ENCODE results near the gene RPS6KA6.

RPS6KA6 gene

GRCh38 chrX:84187533-84188319, at the start of gene RPS6KA6:
TSS of gene RPS6KA6 (minus strand) at chrX:84188199. CDS start at chrX:84187899, 300 bp downstream.
- DNase-seq: no peak

DNA sequence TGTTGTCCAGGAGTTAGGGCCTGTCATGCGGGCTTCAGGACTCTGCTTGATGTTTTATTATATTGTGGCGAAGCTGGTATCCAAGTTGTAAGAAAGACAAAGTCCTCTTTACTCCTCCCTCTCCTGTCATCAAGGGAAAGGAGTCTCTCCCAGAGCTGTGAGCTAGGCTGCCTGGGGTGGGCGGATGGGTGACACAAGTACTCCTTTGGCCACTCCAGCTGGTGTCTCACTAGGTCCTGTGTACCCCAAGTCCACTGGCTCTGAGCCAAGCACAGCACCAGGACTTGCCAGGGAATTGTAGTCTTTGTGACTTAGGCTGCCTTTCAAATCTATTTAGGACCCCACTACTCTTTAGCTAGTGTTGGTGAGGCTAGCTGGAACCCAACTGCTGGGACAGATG, 36.7 kb upstream of the RPS6KA6 start:
- DNase-seq: no peak

- no peak for DNase-seq
Observed at GRCh38 chrX:84223261-84223660, 35.3 kb upstream of the RPS6KA6 start.

DNA sequence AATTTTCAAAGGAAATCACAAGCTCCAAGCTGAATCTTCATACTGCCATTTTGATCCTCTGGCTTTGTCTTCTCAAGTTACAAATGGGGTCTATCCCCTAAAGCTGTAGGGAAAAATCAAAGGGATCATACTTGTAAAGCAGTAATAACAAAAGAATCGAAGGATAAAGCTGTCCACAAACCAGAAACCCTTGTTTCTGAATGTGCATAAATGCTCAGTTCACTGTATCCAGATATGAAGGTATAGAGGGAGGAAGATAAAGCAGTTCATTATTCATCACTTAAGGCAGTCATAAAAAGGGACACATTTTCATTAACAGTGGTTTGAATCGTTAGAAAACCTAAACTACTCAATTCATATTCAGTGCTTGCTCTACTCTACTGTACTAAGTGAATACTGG, 33.2 kb upstream of the RPS6KA6 start:
- no peak for DNase-seq

DNA sequence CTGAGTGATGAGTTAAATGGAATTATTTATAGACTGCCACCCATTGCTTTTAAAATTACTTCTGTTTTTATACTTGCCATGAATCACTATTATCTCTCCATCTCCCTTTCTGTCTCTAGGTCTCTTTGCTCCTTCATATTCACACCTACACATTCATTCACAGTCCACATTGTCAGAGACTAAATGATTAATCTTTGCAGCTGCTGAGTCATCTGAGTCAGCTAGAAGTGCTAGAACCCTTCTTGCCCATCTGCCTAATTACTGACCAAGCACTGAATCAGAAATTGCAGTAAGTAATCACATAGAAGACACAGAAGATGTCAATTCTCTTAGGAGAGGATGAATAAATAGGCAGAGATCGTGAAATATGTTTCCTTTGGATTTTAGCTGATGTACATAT, 31.6 kb upstream of the RPS6KA6 start:
- no peak for DNase-seq

DNA sequence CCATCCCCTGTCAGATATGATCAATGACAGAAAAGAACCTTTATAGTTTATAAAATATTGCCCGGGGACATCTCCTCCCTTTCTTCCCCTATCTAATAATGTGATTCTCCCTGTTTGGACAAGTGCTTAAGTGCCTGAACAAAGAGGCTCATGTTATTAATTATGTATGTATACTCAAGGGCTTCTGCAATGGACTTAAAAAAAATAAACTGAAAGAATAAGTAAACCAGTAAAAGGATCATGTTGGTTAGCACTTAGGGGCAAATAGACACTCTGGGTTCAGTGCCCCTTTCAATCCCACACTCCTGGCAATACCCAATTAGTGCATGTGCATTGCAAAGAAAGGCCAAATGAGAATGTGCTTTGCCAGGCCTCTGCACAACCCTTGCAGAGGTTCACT, 30.7 kb upstream of the RPS6KA6 start:
- no peak for DNase-seq

GRCh38 chrX:84216881-84217280, 28.9 kb upstream of the RPS6KA6 start:
- DNase-seq: no peak

GRCh38 chrX:84216406-84216805, 28.4 kb upstream of the RPS6KA6 start:
- DNase-seq: no peak

DNA sequence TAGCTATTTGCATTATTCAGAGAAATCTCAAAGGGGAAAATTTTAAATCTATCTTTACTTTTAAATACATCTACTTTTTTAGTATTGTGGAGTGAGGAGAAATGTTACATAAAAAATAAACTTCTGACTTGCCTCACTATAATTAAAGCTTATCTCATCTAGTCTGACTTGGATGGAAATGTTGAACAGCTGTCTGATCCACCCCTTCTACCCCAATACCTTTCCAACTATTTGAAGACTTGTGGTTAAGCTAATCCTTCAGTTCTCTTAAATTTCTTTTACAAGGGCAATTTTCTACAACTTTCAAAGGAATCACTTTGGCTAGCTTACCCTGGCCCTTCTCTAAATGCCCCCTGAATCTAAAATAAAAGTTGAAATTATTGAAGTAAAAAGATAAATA, 17.3 kb upstream of the RPS6KA6 start:
- no peak for DNase-seq

DNA sequence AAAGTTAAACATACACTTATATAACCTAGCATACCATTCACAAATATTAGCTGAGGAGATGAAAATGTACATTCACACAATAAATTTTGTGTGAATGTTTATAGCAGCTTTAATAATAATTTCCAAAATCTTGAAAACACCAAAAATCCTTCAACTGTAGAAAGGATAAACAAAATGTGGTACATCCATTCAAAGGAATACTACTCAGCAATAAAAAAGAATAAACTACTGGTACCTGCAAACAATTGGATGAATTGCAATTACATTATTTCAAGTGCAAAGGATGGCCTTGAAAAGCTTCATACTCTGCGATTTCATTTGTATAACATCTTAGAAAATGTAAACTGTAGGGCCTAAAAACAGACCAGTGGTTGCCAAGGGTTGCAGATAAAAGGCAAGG, 11.7 kb upstream of the RPS6KA6 start:
- DNase-seq: no peak

DNA sequence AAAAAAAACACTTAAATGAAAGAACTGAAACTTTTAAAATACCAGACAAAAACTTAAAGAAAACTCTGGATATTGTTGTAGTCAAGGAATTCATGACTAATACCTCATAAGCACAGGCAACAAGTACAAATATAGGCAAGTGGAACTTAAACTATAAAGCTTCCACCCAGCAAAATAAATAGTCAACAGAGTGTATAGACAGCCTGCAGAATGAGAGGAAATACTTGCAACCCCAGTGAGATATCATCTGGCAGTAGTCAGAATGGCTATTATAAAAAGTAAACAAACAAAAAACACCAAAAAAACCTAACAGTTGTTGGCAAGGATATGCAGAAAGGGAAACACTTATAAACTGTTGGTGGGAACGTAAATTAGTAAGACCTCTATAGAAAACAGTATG, 9.6 kb upstream of the RPS6KA6 start:
- no peak for DNase-seq

- DNase-seq: no peak
Observed at GRCh38 chrX:84192006-84192405, 4.0 kb upstream of the RPS6KA6 start.

DNA sequence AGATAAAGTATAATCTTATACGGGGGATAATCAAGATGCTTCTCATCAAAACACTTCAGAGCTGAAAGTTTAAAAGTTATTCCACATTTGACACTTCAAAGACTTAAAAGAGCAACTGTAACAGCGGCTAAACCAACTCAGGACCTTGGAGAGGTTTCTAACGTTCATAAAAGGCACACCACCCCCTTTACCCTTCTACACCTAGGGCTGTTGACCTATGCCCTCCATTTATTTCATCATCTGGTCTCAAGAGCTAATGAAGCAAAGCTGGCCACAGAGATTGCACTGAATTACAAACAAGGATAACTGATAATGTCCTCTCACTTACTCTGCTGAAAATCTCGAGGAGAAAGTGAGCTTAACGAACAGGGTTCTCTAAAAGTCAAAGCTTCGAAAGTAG, 1.1 kb upstream of the RPS6KA6 start:
- DNase-seq: no peak

DNA sequence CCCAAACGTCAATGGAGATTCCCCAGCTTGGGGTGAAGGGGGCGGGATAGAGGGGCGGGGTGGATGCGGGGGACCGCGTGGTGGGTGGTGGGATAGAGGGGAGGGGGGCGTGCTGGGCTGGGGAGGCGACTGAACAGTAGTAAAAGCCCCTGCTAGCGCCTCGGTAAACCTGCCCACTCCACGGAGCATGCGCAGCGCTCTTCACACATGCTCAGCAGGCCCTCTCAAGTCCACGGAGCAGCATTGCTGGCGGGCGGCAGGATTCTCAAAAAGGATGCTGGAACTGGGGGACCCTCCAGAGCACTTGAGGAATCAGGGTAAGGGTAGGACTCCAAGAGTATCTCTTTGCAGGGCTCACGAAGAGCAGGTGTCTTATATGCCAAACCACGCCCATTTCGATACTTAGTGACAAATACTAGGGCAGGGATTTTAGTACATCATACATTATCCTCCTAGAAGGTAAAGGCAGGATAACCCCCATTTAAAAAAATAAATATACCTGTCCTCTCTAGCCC, 378 bp upstream of the RPS6KA6 start:
- DNase-seq: peak in 1 of 6 experiments; percentile 0

- DNase-seq: no peak
Observed at GRCh38 chrX:84186603-84187532, 1.1 kb downstream of the RPS6KA6 start.

DNA sequence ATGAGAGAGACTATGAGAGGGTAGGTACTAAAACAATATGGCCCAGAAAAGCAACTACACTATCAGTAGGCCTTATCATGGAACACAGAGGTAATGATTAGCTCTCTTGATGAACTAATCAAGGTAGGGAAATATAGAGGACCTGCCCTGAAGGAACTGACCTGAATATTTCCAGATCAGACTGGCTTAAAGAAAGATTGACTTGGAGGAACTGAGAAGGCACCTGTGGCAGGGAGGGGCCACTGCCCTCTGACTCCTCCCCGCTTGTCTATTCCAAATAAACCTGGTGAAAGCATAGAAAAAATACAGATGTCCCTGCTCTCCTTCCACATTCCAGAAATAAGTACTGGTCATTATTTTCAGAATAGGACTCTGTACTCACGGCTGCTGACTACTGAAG, 5.5 kb downstream of the RPS6KA6 start:
- no peak for DNase-seq

- DNase-seq: no peak
Observed at GRCh38 chrX:84175958-84176357, 12.0 kb downstream of the RPS6KA6 start.

GRCh38 chrX:84175274-84175673, 12.7 kb downstream of the RPS6KA6 start:
- no peak for DNase-seq

GRCh38 chrX:84174348-84174747, 13.7 kb downstream of the RPS6KA6 start:
- no peak for DNase-seq

DNA sequence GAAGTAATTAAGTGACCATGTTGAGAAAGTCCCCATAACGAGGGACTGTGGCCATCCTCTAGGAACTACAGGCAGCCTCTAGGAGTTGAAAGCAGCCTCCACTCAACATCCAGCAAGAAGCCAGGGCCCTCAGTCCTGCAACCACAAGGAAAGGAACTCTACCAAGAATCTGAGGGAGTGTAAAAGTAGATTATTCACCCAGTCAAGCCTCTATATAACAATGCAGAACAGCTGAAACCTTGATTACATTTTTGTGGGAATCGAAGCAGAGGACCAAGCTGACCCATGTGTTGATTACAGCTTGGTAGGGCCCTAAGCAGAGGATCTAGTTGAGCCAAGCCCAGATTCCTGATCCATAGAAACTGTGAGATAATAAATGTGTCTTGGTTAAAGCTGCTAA, 17.1 kb downstream of the RPS6KA6 start:
- no peak for DNase-seq

GRCh38 chrX:84168574-84168973, 19.4 kb downstream of the RPS6KA6 start:
- no peak for DNase-seq

GRCh38 chrX:84168095-84168494, 19.9 kb downstream of the RPS6KA6 start:
- no peak for DNase-seq

DNA sequence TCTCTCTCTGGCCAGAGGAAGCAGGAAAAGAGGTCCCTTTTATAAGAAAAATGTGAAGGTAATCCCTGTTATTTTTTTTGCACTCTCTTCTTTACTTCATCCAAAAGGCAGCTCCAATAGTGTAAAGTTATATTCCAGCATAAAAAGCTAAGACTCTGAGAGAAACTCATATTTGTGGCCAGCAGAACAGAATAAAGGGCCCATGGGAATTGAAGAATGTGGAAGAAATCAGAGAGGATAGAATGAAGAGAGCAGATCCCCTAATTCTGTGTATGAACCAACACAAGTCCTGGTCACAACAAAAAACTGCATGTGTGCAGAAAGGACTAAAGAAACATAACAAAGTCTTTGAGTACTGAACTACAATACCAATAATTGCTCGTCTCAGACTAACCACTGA, 22.3 kb downstream of the RPS6KA6 start:
- DNase-seq: no peak

- DNase-seq: no peak
Observed at GRCh38 chrX:84162401-84162800, 25.6 kb downstream of the RPS6KA6 start.

All from stimulated activated naive CD4-positive, alpha-beta T cell (primary cell).